Sigmoid colon (tissue), 4 donors: Measurements from ENCODE around the gene ATG5.

Experiments used
- CTCF ChIP-seq, 4 experiments: fragments of 450-650 bp in 3 of 4; fragments of 200-600 bp in 1 of 4; IDR thresholded peaks; one replicate each; pipeline ENCODE4 v1.5.1; 2016 to 2019; ENCODE audit warnings: antibody characterized with exemption in 4 of 4, mild to moderate bottlenecking in 3 of 4, moderate library complexity in 2 of 4
- EP300 ChIP-seq, 4 donors: sonication (generic); formaldehyde crosslinking; IDR thresholded peaks; one replicate each; pipeline ENCODE4 v1.6.1; 2017; ENCODE audit warnings: antibody characterized with exemption in 4 of 4
- POLR2A ChIP-seq, 2 donors: fragments of 450-650 bp; IDR thresholded peaks; one replicate each; pipeline ENCODE4 v1.6.1; 2016; ENCODE audit warnings: antibody characterized with exemption in 2 of 2, mild to moderate bottlenecking in 2 of 2, moderate library complexity in 2 of 2
- POLR2AphosphoS5 ChIP-seq, 4 donors: sonication (generic); formaldehyde crosslinking; IDR thresholded peaks; one replicate each; pipeline ENCODE4 v1.6.1; 2017; ENCODE audit warnings: antibody characterized with exemption in 4 of 4

- TF ChIP-seq CTCF (IDR thresholded peaks at IDR 0.05) = no peak
- no peak for TF ChIP-seq POLR2A (IDR thresholded peaks at IDR 0.05)
- TF ChIP-seq EP300 (IDR thresholded peaks at IDR 0.05) = no peak
- TF ChIP-seq POLR2AphosphoS5 (IDR thresholded peaks at IDR 0.05) = no peak
These were observed 138.1 kb downstream of the ATG5 start for GRCh38 chr6:106187424-106187982.
